Stimulated activated naive CD4-positive, alpha-beta T cell treated with Interleukin-2 at 50 U/mL for 16 hours (primary cell): ENCODE data around the gene CNTNAP2.
"Not testable (repeated sequence)": the region's sequence is repeated elsewhere in the genome, so short reads cannot be mapped to it uniquely, and the experiment has no call there.

ENCODE experiments used
- DNase-seq: peaks from one replicate; lab custom pipeline; 2025; lab: John Stamatoyannopoulos, UW

CNTNAP2 gene

DNA sequence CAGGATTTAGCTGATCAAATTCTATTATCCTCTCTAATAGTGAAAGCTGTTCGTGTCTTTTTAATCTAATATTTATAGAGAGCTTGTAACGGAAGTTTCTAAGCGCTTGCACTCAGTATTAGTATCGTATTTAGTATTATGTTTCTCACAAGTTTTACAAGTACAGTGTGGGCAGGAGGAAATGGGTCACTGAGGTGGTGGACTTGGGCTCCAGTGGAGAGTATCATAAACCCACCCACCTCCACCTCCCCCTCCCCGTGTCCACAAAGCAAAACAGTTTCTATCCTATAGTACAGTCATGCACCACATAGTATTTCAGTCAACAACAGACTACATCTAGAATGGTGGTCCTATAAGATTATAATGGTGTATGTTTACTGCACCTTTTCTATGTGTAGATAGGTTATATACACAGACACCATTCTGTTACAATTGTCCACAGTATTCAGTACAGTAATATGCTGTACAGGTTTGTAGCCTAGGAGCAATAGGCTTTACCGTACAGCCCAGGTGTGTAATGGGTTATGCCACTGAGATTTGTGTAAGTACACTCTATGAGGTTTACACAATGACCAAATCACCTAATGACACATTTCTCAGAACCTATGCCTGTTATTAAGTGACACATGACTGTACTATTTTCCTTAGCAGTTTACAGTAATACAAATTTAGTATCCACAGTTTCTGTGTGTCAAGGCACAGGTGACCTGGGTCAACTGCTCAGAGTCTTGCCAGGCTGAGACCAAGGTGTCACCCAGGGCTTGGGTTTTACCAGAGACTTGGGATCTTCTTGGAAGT, 1452.7 kb downstream of the CNTNAP2 start:
- DNase-seq, result no peak

DNA sequence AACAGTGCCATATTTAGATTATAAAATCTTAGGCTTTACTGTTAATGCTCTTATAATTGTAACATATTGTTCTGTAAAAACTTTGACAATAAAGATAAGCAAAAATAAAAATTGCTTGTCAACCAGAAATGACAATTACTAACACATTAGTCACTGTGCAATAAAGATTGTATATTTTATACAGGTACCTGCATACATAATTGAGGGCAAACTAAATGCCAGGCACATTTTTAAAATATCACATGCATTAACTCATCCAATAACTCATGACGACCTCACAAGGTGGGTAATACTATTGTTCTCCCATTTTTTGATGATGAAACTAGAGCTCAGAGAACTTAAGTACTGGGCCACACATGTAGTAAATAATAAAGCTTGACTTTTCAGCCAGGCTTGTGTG, 1453.8 kb downstream of the CNTNAP2 start:
- no peak for DNase-seq

- no peak for DNase-seq
Observed at GRCh38 chr7:147571436-147572185, 1455.0 kb downstream of the CNTNAP2 start.

GRCh38 chr7:147578196-147578595, 1461.6 kb downstream of the CNTNAP2 start:
- no peak for DNase-seq

- DNase-seq, result no peak
Observed at GRCh38 chr7:147579148-147579547, 1462.5 kb downstream of the CNTNAP2 start.

DNA sequence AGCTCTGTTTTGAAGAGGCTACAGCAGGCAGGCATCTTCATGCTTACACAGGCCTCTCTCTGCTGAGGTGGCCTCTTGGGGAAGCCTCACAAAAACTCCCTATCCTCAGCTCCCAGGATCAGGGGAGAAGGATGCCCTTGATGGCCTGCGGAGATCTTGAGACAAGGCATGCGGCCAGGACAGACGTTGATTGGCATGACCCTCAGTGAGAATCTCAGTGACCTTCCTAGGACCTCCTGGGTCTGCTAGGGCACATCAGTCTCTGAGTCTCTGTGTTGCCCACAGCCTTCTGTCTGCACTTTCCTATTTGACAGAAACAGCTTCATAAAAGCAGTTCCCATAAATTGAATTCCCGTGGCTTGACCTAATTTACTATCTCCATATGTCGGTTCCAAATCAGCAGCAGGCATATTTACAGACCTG, 1468.2 kb downstream of the CNTNAP2 start:
- no peak for DNase-seq

GRCh38 chr7:147586110-147586509, 1469.5 kb downstream of the CNTNAP2 start:
- DNase-seq, result no peak

DNA sequence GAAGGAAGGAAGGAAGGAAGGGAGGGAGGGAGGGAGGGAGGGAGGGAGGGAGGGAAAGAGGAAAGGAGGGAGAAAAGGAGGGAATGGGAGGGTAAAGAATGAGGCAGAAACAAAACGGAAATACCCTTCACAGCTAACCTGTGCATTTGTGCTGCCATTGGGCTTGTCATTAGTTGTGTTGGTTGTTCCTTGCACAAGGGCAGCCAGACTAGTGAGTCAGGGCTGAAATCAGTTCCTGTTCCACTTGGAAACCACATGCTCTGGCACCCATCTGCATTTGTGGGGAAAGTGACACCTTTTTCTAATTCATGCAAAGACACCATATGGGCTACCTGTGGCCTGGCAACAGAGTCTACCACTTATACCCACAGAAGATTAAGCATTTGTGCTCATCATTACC, 1469.9 kb downstream of the CNTNAP2 start:
- no peak for DNase-seq

- no peak for DNase-seq
Observed at GRCh38 chr7:147593271-147594057, 1476.9 kb downstream of the CNTNAP2 start.

- no peak for DNase-seq
Observed at GRCh38 chr7:147595042-147595441, 1478.4 kb downstream of the CNTNAP2 start.

DNA sequence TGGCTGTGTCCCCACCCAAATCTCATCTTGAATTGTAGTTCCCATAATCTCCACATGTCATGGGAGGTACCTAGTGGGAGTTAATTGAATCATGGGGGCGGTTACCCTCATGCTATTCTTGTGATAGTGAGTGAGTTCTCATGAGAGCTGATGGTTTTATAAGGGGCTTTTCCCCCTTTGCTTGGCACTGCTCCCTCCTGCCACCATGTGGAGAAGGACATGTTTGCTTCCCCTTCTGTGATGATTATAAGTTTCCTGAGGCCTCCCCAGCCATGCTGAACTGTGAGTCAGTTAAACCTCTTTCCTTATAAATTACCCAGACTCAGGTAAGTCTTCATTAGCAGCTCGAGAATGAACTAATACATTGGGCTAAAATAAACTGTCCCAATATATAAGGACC, 1482.1 kb downstream of the CNTNAP2 start:
- DNase-seq, result not testable (repeated sequence)

GRCh38 chr7:147605323-147605722, 1488.7 kb downstream of the CNTNAP2 start:
- DNase-seq, result no peak

GRCh38 chr7:147607157-147607800, 1490.7 kb downstream of the CNTNAP2 start:
- DNase-seq, result no peak

DNA sequence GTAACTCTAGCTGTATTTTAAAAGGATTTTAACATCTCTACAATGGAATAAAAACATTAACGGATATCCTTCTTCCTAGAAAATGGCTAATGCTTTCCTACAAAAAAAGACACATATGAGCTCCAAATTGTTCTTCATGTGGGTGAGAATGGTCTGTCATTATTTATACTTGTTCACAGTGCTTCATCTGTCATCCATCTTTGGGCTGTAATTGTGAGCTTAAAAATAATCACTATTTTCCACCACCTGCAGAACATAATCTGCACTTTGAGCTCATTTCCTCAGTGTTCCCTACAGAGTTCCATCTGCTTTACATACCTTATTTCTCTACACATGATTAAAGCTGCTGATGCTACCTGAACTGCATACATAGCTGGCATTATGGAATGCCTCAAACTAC, 1494.8 kb downstream of the CNTNAP2 start:
- no peak for DNase-seq

DNA sequence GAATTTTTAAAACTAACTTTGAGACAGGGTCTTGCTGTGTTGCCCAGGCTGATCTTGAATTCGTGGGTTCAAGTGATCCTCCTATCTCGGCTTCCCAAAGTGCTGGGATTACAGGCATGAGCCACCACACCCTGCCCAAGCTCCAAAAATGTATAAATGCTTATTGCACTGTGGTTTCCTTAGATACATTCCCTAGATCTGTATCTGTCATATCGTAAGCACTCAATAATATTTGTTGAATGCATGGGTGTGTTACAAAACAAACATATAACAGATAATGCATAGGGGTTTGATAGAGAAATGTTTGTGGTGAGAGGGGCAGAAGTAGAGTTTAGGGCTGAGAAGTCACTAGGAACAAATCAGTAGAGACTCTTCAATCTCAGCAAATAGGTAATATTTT, 1518.7 kb downstream of the CNTNAP2 start:
- DNase-seq, result no peak

- DNase-seq, result no peak
Observed at GRCh38 chr7:147636553-147636952, 1520.0 kb downstream of the CNTNAP2 start.

DNA sequence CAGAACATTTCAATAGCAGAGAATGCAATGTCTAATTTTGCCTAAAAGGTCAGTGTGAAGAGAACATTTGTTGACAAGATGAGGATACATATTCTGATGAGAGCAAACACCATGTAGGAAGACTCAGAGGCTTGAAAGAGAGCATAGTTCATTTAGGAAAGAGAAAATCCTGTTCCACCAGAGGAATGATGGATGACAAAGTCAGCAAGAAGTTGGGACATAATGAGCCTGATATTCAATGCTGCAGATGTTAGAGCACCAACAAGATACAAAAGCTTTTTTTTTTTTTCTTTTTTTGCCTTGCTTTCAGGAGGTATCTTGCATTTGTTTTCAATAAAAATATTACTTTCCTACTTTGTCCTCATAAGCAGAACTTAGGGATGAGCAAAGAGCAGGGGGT, 1522.0 kb downstream of the CNTNAP2 start:
- no peak for DNase-seq

GRCh38 chr7:147639037-147639436, 1522.4 kb downstream of the CNTNAP2 start:
- DNase-seq, result no peak

DNA sequence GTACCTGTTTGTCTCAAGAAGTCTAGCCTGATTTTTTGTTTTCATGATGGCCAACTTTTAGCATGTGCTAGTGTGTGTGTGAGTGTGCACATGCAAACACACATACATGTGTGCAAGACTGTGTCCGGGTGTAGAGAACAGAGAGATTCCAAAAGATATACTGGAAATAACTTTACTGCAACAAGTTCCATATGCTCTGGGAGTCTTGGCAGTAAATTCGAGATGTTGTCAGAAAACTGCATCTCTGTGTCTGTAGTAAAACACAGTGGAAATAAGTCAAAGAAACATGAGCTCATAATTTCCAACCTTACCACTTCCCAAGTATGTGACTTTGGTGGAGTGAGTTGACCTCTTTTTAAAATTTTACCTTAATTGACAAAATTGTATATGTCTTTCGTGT, 1523.2 kb downstream of the CNTNAP2 start:
- DNase-seq, result no peak

- DNase-seq, result no peak
Observed at GRCh38 chr7:147640821-147641220, 1524.2 kb downstream of the CNTNAP2 start.

- no peak for DNase-seq
Observed at GRCh38 chr7:147646568-147646967, 1530.0 kb downstream of the CNTNAP2 start.

DNA sequence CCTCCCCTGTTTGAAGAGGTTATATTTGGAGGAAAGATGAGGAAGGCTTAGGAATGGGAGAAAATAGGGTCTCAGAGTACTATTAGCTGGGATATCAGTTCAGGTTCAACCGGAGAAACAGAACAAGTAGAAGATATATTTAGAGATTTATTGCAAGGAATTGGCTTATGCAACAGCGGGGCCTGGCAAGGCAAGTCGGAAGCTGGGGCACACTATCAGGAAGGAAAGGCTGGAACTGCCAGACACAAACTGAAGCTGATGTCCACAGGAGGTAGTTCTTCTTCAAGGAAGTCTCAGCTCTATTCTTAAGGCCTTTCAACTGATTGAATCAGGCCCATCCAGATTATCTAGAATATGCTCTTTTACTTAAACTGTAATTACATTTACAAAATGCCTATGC, 1534.4 kb downstream of the CNTNAP2 start:
- no peak for DNase-seq
